IPS-20b (cell line): ENCODE data around the gene ARVCF.

Experiments used
- H3K27ac ChIP-seq: one replicate; pipeline ENCODE4 v1.5.1; 2013; ENCODE audit warnings: low read length
- H3K27me3 ChIP-seq: 2 replicates; pipeline ENCODE4 v1.6.1; 2013; ENCODE audit warnings: mild to moderate bottlenecking, low read length, inconsistent platforms; ENCODE audit not compliant: insufficient read depth
- H3K36me3 ChIP-seq: 2 replicates; pipeline ENCODE4 v1.6.1; 2013; ENCODE audit warnings: low read depth, mild to moderate bottlenecking, inconsistent platforms, low read length, moderate library complexity; ENCODE audit not compliant: insufficient read depth
- H3K4me1 ChIP-seq: 2 replicates; pipeline ENCODE4 v1.6.1; 2013; ENCODE audit warnings: mild to moderate bottlenecking, control low read depth, inconsistent platforms, low read length, moderate library complexity; ENCODE audit not compliant: insufficient read depth
- H3K4me3 ChIP-seq: 2 replicates; pipeline ENCODE4 v1.5.1; 2013; ENCODE audit warnings: mild to moderate bottlenecking, low read length, inconsistent platforms
- H3K9ac ChIP-seq: 2 replicates; pipeline ENCODE4 v1.6.1; 2013; ENCODE audit warnings: low read depth, mild to moderate bottlenecking, inconsistent platforms, low read length, moderate library complexity
- H3K9me3 ChIP-seq: 2 replicates; pipeline ENCODE4 v1.6.1; 2013; ENCODE audit warnings: mild to moderate bottlenecking, low read depth, low read length, inconsistent platforms; ENCODE audit not compliant: insufficient read depth

Gene ARVCF

DNA sequence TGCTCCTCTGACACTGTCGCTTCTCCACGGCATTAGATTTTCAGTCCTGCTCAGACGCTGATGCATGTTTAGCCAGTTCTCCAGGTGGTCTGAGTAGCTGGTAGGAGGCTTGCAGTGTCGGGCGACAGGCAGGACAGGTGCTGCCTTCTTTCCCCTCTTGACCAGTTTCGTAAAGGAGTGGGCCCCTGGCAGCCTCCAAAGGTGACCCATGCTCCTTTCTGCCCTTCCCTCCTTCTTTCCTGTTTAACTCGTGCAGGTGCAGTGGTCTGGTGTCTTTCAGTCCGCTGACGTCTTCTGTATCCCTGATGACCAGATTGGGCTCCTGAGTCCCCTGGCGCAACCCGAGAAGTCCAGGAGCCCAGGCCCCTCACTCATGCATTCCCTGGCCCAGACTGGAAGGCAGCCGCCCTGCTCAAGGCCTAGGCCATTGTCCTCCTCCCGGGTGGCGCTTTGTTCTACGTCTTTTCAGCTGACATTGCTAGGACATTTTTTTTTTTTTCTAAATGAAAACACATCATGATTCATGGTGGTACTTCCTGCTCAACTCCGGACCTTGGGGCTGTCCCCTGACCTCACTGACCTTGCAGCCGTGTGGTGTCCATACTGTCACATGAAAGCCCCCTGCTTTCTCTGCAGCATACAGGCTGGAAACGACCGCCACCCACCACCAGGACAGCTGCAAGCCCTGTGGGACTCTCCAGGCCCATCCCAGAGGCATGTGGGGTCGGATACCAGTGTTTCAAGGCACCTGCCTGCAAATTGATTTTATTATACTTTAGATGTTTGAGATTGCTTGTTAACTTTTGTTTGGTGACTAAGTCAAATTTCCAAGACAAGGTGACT, 49.5 kb downstream of the ARVCF start:
- Histone ChIP-seq H3K27ac (no peak overlapping the region), H3K9me3 (no peaks in the 10 kb centered on the region), H3K4me1 (peaks cover 6% of the 10 kb centered on the region; the same call in 1 of the 2 replicates), H3K9ac (no peak overlapping the region), H3K4me3 (no peak overlapping the region), H3K36me3 (peaks cover 26% of the 10 kb centered on the region), H3K27me3 (no peaks in the 10 kb centered on the region)

DNA sequence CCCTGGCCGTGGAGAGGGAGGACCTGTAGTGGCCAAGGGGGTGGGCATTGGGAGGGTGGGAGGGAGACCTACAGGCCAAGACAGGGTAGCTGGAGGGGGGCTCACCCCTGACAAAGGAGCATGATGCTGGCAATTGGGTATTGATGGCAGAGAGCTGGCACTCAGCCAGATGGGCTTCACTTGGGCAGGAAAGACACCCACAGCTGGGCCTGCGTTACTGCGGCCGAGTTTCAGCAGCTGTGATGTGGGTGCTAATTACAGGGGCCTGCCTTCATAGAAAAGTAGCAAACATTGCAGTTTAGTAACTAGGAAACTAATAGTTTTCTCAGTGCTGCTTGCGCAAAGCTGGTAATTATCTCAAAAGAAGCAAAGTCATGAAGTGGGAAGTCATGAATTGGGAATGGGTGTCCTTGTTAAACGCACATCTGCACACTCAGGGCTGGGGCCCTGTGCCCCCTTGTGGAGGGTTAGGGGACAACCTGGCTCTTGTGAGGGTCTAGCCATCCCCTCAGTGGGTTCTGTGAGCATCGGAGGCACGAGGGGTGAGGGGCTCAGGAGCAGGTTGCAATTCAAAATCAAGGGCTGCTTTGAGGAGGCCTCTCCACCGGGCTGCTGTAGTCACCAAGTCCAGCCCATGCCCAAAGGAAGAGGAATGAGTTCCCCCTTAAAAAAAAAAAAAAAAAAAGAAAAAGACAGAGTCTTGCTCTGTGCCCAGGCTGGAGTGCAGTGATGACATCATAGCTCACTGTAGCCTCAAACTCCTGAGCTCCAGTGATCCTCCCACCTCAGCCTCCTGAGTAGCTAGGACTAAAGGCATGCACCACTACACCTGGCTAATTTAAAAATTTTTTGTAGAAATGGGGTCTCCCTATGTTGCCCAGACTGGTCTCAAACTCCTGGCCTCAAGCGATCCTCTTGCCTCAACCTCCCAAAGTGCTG, 50.6 kb downstream of the ARVCF start:
- H3K9me3 ChIP-seq: no peaks in the 10 kb centered on the region
- no peak overlapping the region for H3K27ac ChIP-seq
- no peaks in the 10 kb centered on the region for H3K27me3 ChIP-seq
- H3K4me3 ChIP-seq: no peak overlapping the region
- H3K9ac ChIP-seq: no peak overlapping the region
- H3K4me1 ChIP-seq: peaks cover 6% of the 10 kb centered on the region; the same call in 1 of the 2 replicates
- peaks cover 17% of the 10 kb centered on the region for H3K36me3 ChIP-seq

DNA sequence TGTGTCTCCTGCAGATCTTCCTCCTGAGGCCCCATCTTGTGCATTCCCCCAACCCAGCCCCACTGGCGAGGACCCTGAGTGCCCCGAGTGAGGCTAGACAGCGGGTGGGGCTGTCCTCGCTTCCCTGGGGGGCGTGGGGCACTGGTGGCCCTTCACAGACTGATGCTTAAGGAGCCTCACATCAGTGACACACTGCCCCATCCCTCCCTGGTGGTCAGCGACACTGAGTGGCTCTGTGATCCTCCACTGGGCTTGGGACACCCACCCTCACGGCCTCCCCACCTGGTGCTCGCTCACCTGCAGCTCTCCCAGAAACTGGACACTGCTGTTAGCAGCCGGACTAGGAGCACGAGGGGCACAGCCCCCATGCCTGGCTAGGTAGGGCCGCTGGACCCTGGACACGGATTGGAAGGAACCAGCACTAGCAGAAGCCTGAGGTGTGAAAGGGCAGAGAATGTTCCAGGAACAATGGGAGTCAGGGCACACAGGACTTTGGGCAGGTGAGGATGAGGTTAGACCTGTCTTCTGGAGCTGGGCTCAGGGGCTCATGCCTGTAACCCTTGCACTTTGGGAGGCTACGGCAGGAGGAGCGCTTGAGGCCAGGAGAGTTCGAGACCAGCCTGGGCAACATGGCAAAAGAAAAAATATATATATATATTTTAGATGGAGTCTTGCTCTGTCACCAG, 51.8 kb downstream of the ARVCF start:
- no peaks in the 10 kb centered on the region for H3K9me3 ChIP-seq
- no peak overlapping the region for H3K9ac ChIP-seq
- no peak overlapping the region for H3K4me3 ChIP-seq
- H3K4me1 ChIP-seq: peaks cover 10% of the 10 kb centered on the region; the same call in 1 of the 2 replicates
- no peak overlapping the region for H3K27ac ChIP-seq
- H3K36me3 ChIP-seq: peaks cover 8% of the 10 kb centered on the region
- H3K27me3 ChIP-seq: no peaks in the 10 kb centered on the region

DNA sequence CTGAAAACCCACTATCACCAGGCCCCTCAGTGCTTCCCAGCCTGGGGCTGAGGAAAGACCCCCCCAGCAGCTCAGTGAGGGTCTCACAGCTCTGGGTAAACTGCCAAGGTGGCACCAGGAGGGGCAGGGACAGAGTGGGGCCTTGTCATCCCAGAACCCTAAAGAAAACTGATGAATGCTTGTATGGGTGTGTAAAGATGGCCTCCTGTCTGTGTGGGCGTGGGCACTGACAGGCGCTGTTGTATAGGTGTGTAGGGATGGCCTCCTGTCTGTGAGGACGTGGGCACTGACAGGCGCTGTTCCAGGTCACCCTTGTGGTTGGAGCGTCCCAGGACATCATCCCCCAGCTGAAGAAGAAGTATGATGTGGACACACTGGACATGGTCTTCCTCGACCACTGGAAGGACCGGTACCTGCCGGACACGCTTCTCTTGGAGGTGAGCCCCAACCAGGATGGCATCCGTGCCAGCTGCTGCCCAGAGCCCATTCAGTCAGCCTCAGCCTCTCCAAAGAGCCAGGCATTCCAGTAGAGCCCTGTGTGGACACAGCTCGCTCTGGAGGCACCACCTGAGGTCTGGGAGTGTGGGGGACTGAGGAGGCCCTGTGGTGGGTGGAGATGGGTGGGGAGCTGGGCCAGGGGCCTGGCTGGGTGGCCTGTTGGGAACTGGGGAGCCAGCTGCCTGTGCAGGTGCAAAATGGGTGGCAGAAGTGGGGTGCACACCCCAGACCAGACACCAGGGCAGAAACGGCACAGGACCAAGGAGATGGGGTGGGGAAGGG, 52.6 kb downstream of the ARVCF start:
- Histone ChIP-seq H3K4me3 (no peak overlapping the region), H3K27me3 (no peaks in the 10 kb centered on the region), H3K4me1 (peaks cover 11% of the 10 kb centered on the region; the same call in 1 of the 2 replicates), H3K9ac (no peak overlapping the region), H3K36me3 (peaks cover under 1% of the 10 kb centered on the region), H3K9me3 (no peaks in the 10 kb centered on the region), H3K27ac (no peak overlapping the region)

DNA sequence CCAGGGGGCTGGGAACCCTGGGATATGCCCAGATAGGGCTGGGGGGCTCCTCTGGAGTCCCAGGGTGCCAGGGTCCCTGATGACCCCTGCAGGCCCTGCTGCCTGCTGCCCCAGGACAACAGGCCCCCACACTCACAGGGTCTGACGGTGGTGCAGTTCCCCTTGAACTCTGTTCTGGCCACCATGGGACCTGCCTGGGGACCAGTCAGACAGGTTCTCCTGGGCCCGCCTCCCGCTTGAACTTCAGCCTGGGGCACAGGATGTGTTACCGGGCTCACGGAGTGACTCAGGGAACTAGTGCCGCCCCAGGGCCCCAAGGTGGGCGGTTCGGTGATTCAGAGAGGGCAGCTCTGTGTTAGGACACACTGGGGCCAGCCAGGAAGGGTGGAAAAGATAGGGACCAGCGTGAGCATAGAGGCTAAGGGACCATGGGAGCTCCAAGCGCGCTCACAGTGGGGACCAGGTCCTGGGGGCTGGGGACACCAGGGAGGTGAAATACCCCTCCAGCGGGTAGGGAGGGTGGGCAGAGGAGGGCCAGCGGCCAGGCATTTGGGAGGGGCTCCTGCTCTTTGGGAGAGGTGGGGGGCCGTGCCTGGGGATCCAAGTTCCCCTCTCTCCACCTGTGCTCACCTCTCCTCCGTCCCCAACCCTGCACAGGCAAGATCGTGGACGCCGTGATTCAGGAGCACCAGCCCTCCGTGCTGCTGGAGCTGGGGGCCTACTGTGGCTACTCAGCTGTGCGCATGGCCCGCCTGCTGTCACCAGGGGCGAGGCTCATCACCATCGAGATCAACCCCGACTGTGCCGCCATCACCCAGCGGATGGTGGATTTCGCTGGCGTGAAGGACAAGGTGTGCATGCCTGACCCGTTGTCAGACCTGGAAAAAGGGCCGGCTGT, 53.5 kb downstream of the ARVCF start:
- no peaks in the 10 kb centered on the region for H3K27me3 ChIP-seq
- no peaks in the 10 kb centered on the region; the same call in 1 of the 2 replicates for H3K36me3 ChIP-seq
- peak overlapping the region; percentile 47; the same call in 1 of the 2 replicates for H3K9ac ChIP-seq
- H3K27ac ChIP-seq: no peak overlapping the region
- H3K4me1 ChIP-seq: peaks cover 11% of the 10 kb centered on the region; the same call in 1 of the 2 replicates
- H3K9me3 ChIP-seq: no peaks in the 10 kb centered on the region
- H3K4me3 ChIP-seq: no peak overlapping the region; the same call in 1 of the 2 replicates

DNA sequence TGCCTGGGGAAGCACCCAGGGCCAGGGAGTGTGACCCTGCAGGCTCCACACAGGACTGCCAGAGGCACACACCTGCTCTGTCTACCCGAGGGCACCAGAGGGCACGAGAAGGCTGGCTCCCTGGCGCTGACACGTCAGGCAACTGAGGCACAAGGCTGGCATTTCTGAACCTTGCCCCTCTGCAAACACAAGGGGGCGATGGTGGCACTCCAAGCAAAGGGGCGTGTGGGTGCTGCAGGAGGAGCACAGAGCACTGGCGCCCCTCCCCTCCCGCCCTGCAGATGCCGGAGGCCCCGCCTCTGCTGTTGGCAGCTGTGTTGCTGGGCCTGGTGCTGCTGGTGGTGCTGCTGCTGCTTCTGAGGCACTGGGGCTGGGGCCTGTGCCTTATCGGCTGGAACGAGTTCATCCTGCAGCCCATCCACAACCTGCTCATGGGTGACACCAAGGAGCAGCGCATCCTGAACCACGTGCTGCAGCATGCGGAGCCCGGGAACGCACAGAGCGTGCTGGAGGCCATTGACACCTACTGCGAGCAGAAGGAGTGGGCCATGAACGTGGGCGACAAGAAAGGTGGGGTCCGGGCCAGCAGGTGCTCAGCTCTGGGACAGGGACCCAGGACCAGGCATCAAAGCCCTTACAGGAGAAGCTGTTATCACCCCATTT, 54.2 kb downstream of the ARVCF start:
- H3K36me3 ChIP-seq: no peaks in the 10 kb centered on the region; the same call in 1 of the 2 replicates
- H3K4me3 ChIP-seq: no peak overlapping the region; the same call in 1 of the 2 replicates
- H3K9me3 ChIP-seq: no peaks in the 10 kb centered on the region
- H3K4me1 ChIP-seq: peaks cover 11% of the 10 kb centered on the region; the same call in 1 of the 2 replicates
- no peaks in the 10 kb centered on the region for H3K27me3 ChIP-seq
- H3K27ac ChIP-seq: no peak overlapping the region
- H3K9ac ChIP-seq: peak overlapping the region; percentile 47; the same call in 1 of the 2 replicates

DNA sequence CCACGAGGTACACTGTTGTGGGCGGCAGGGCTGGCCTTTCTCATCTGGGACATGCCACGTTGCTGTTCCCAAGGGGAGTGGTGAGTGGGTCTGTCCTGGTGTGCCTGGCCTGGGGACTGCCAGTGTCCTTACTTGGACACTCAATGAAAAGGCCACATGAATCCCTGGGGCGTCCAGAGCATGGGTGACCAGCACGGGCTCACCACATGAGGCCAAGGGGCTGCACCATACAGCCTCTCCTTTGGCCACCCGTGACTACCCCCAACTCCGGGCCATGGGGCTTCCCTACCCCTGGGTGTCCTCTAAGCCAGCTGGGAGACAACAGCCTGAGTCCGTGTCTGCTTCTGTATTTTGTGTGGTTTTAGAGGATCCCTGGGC, 54.8 kb downstream of the ARVCF start:
- Histone ChIP-seq H3K27ac (no peak overlapping the region), H3K27me3 (no peaks in the 10 kb centered on the region), H3K4me3 (no peak overlapping the region), H3K9ac (no peak overlapping the region), H3K36me3 (no peaks in the 10 kb centered on the region; the same call in 1 of the 2 replicates), H3K4me1 (peaks cover 11% of the 10 kb centered on the region; the same call in 1 of the 2 replicates), H3K9me3 (no peaks in the 10 kb centered on the region)

DNA sequence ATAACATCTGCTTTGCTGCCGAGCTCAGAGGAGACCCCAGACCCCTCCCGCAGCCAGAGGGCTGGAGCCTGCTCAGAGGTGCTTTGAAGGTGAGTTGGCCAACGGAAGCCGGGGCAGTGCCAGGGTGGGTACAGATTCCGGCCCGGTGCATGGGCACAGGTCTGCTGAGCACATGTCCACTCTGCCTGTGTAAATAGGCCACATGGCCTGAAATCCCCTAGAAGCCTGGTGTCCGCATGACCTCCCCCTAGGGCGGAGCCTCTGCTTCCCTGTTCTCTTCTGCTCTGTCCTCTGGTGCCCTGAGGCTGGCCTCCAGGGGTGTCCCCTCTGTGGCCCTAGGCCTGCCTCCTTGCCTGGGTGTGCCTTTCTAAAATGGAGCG, 55.4 kb downstream of the ARVCF start:
- no peaks in the 10 kb centered on the region for H3K27me3 ChIP-seq
- no peak overlapping the region for H3K27ac ChIP-seq
- H3K9me3 ChIP-seq: no peaks in the 10 kb centered on the region
- no peak overlapping the region for H3K9ac ChIP-seq
- no peaks in the 10 kb centered on the region for H3K36me3 ChIP-seq
- peaks cover 11% of the 10 kb centered on the region; the same call in 1 of the 2 replicates for H3K4me1 ChIP-seq
- no peak overlapping the region for H3K4me3 ChIP-seq

DNA sequence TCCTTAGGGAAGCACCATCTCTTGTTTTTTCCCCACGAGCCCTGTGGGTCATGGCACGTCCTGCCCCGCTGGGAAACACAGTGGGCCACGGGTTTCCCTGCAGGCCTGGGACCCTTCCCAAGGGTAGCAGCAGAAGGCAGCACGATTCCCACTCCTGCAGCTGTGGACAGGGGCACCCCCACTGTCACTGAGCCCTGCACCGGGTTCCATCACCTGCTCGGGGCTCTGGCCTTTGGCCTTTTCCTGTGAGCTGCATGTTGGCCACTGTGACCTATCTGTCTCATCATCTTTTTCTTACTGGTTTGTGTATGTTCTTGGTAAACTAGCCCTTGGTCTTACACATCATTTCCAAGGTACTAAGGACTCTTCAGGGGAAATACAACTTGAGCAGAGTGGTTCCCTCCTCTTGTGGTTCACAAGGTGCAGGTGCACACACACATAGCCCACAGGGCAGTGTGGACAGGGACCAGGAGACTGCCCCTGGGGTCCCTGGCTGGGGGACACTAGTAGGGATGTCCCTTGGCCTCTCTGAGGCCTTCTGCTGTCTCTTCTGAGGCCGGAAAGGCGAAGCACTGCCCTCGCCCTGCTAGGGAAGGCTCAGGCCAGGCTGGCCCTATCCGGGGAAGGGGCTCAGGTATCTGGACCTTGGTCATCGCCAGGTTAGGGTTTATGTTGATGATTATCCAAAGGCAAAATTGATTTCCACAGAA, 56.0 kb downstream of the ARVCF start:
- Histone ChIP-seq H3K4me3 (no peak overlapping the region), H3K9me3 (no peaks in the 10 kb centered on the region), H3K27me3 (no peaks in the 10 kb centered on the region), H3K36me3 (no peaks in the 10 kb centered on the region), H3K9ac (no peak overlapping the region), H3K27ac (no peak overlapping the region), H3K4me1 (peaks cover 11% of the 10 kb centered on the region; the same call in 1 of the 2 replicates)
